Fibroblast of skin of left quadriceps (primary cell): ENCODE measurements around the gene COQ8A.

Experiments
- DNase-seq, 2 experiments: peaks; one replicate each; pipeline ENCODE4 v3.0.0-alpha.2; 2013; ENCODE audit warnings: low read depth in 2 of 2

The COQ8A gene

GRCh38 chr1:227009937-227010336 lies 69.8 kb downstream of the COQ8A start:
- no peak for DNase-seq

GRCh38 chr1:227010645-227011044 lies 70.6 kb downstream of the COQ8A start:
- DNase-seq = no peak

DNA sequence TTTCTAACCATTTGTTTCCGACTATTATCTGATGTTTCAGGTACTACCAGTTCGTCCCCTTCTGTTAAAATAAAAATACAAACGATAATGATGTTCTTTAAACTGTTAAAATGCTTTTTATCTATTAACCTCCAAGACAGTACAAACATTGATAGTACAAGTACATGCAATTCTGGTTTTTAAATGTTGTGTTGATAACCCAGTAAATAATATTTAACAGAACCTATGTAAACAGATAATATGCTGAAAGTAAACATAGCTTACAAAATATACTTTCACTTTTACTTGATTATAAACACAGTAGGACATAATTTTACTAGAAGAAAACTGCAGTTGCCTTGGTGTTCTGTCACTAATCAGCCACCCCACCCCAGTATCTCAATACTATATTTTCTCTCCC lies 76.9 kb downstream of the COQ8A start:
- no peak for DNase-seq

DNA sequence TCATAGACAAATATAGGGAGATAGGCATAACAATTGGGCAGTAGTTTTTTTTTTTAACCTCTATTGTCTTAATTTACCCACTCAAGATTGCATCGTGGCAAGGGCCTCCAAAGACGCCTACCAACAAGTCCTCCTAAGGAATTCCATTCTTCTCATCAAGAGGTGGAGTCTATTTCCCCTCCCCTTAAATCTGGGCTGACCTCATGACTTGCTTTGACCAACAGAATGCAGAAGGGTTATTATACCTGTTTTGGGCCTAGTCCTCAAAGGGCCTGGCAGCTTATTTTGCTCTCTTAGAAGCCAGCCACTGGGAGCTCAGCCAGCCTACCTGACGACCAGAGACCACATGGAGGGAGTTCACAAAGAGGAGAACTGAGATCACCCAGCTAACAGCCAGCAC lies 92.3 kb downstream of the COQ8A start:
- no peak for DNase-seq

DNA sequence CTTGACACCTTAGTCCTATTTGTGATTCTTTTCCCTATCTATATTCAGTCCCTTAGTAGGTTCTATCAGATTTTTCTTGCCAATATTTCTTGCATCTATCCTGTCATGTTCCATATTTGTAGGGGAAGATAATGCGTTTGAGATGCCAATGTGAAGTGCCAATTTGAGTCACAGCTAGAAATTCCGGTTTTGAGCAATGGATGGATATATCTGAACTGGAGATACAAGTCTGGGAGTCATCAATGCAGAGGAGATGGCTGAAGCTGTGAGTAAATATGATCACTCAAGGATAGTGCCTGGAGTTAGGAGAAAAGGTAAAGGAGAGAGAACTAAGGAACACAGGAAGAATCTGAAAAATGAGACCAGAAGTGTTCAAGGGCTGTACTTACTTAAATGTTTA lies 93.8 kb downstream of the COQ8A start:
- no peak for DNase-seq

- no peak for DNase-seq
These were observed 95.2 kb downstream of the COQ8A start for GRCh38 chr1:227035316-227035715.

GRCh38 chr1:227037121-227037520 lies 97.0 kb downstream of the COQ8A start:
- no peak for DNase-seq
